GM12878 (cell line): ENCODE results near the gene CLMP. TPM values are rescaled to one million over a fixed set of nuclear protein-coding genes. Genes with fewer than 3 reads are reported as not detected.

Source experiments
- ATAC-seq: fragments of 200-7000 bp; cut with Tn5 transposase; 3 replicates; pipeline ENCODE4 v1.9.1; 2020; ENCODE audit warnings: mild to moderate bottlenecking, moderate library complexity
- BruUV-seq: library from RNA; stranded (reverse); fragments of 400-500 nt; replicated peaks from 2 replicates; lab custom pipeline; 2021; lab: Mats Ljungman, UMichigan
- CTCF ChIA-PET: fragments of 300-600 bp; sonication (Branson Sonifier 250); formaldehyde crosslinking; extraction: SDS; loops from one replicate; lab custom pipeline; 2021; ENCODE audit warnings: inconsistent platforms; lab: Yijun Ruan, JAX
- POLR2A ChIA-PET: fragments of 350-600 bp; formaldehyde crosslinking; extraction: SDS; loops from one replicate; lab custom pipeline; 2021; ENCODE audit warnings: inconsistent platforms; lab: Charles Lee
- RAD21 ChIA-PET: fragments of 300-600 bp; sonication (Branson Sonifier 250); formaldehyde crosslinking; loops from one replicate; lab custom pipeline; 2023; ENCODE audit warnings: antibody characterized with exemption; ENCODE audit not compliant: unreplicated experiment; lab: Charles Lee
- SMC1A ChIA-PET: fragments of 300-600 bp; sonication (Branson Sonifier 250); formaldehyde crosslinking; loops from one replicate; lab custom pipeline; 2023; ENCODE audit not compliant: unreplicated experiment, uncharacterized antibody; lab: Charles Lee
- DNase-seq: peaks from one replicate; pipeline ENCODE4 v3.0.0-alpha.2; 2011; ENCODE audit warnings: low read depth, low spot score
- FAIRE-seq: peaks from 3 replicates; lab custom pipeline; 2011; peaks lifted over from hg19 to GRCh38; lab: Jason Lieb, UNC
- H2AFZ ChIP-seq: 2 replicates; pipeline ENCODE4 v1.6.0; 2011; ENCODE audit warnings: low read depth, low read length, control low read depth; ENCODE audit not compliant: control insufficient read depth
- H3K27ac ChIP-seq: 2 replicates; pipeline ENCODE4 v1.5.1; 2011; ENCODE audit warnings: control low read depth; ENCODE audit not compliant: control insufficient read depth, insufficient read depth
- H3K27me3 ChIP-seq, 2 experiments: replicated peaks in 1 of 2; 2 replicates each; pipeline versions ENCODE4 v1.6.0 to v1.6.1; 2011; ENCODE audit warnings: low read length in 1 of 2; ENCODE audit not compliant: control insufficient read depth in 2 of 2, insufficient read depth in 2 of 2
- H3K36me3 ChIP-seq, 2 experiments: 2 replicates each; pipeline ENCODE4 v1.5.1; 2011; ENCODE audit warnings: low read length in 1 of 2; ENCODE audit not compliant: control insufficient read depth in 2 of 2, insufficient read depth in 2 of 2
- H3K4me1 ChIP-seq: 2 replicates; pipeline ENCODE4 v1.6.1; 2011; ENCODE audit warnings: mild to moderate bottlenecking, low read length, moderate library complexity, mixed read lengths; ENCODE audit not compliant: control insufficient read depth, insufficient read depth
- H3K4me2 ChIP-seq: 2 replicates; pipeline ENCODE4 v1.6.0; 2011; ENCODE audit warnings: control low read depth; ENCODE audit not compliant: control insufficient read depth, insufficient read depth
- H3K4me3 ChIP-seq: fragments of 200-600 bp; sonication (generic); 2 replicates; pipeline ENCODE4 v1.5.1; 2016
- H3K79me2 ChIP-seq: 2 replicates; pipeline ENCODE4 v1.6.0; 2011; ENCODE audit warnings: low read length; ENCODE audit not compliant: control insufficient read depth, insufficient read depth
- H3K9ac ChIP-seq: 2 replicates; pipeline ENCODE4 v1.8.0; 2011; ENCODE audit warnings: low read length, control low read depth, mixed read lengths; ENCODE audit not compliant: control insufficient read depth, insufficient read depth
- H3K9me3 ChIP-seq: replicated peaks from 3 replicates; pipeline ENCODE4 v1.5.1; 2011; ENCODE audit warnings: mild to moderate bottlenecking, low read length; ENCODE audit not compliant: control insufficient read depth, insufficient read depth
- H4K20me1 ChIP-seq: 2 replicates; pipeline ENCODE4 v1.6.0; 2011; ENCODE audit not compliant: control insufficient read depth, insufficient read depth
- BACH1 ChIP-seq: fragments of 450-650 bp; IDR thresholded peaks from 2 replicates; pipeline ENCODE4 v1.6.1; 2017; ENCODE audit warnings: mild to moderate bottlenecking, borderline replicate concordance
- BRCA1 ChIP-seq: IDR thresholded peaks from 2 replicates; pipeline ENCODE4 v1.6.1; 2011; ENCODE audit warnings: low read depth, low read length, improper control_type of control experiment
- DPF2 ChIP-seq: fragments of 450-650 bp; IDR thresholded peaks from 2 replicates; pipeline ENCODE4 v1.6.1; 2017; ENCODE audit warnings: mild to moderate bottlenecking
- KAT2A ChIP-seq: conservative IDR thresholded peaks from 2 replicates; pipeline ENCODE4 v1.6.1; 2011; ENCODE audit warnings: low read depth, low read length; ENCODE audit not compliant: control insufficient read depth
- KDM1A ChIP-seq: fragments of 200-600 bp; sonication (generic); IDR thresholded peaks from 2 replicates; pipeline ENCODE4 v1.6.1; 2016; ENCODE audit warnings: borderline replicate concordance
- LARP7 ChIP-seq: fragments of 450-650 bp; IDR thresholded peaks from 2 replicates; pipeline ENCODE4 v1.6.1; 2017; ENCODE audit warnings: mild to moderate bottlenecking
- NFXL1 ChIP-seq: fragments of 450-650 bp; IDR thresholded peaks from 2 replicates; pipeline ENCODE4 v1.6.1; 2017; ENCODE audit warnings: antibody characterized with exemption, mild to moderate bottlenecking, borderline replicate concordance
- NFYB ChIP-seq: IDR thresholded peaks from 2 replicates; pipeline ENCODE4 v1.6.1; 2011; ENCODE audit warnings: low read depth, mild to moderate bottlenecking, low read length, improper control_type of control experiment, moderate library complexity; ENCODE audit not compliant: insufficient read depth
- POLR2AphosphoS2 ChIP-seq: IDR thresholded peaks from 2 replicates; pipeline ENCODE4 v1.6.1; 2011; ENCODE audit warnings: low read depth, mild to moderate bottlenecking, low read length, improper control_type of control experiment, moderate library complexity
- SMARCA5 ChIP-seq: fragments of 450-650 bp; IDR thresholded peaks from 2 replicates; pipeline ENCODE4 v1.6.1; 2017; ENCODE audit warnings: mild to moderate bottlenecking
- STAT1 ChIP-seq: fragments of 450-650 bp; conservative IDR thresholded peaks from 2 replicates; pipeline ENCODE4 v1.6.1; 2014; ENCODE audit warnings: antibody characterized with exemption, mild to moderate bottlenecking
- TAF1 ChIP-seq: IDR thresholded peaks from 2 replicates; pipeline ENCODE4 v1.6.1; 2011; ENCODE audit warnings: mild to moderate bottlenecking, low read depth, low read length, borderline replicate concordance
- ZNF274 ChIP-seq: IDR thresholded peaks from one replicate; pipeline ENCODE4 v1.8.0; 2011; ENCODE audit not compliant: insufficient read length, insufficient read depth
- WGBS: methylation state at CpG from one replicate; pipeline ENCODE4 v1.1.6; 2016; ENCODE audit warnings: low lambda C conversion rate; ENCODE audit not compliant: insufficient replicate concordance, insufficient coverage; ENCODE audit errors: missing lambda C conversion rate; 5-methylcytosine and 5-hydroxymethylcytosine counted together
- in situ Hi-C: fragments of 300-500 bp; cut with MboI; formaldehyde crosslinking; loops from 9 replicates; pipeline ENCODE4 v1.14.3; 2018; ENCODE audit warnings: mixed read lengths
- intact Hi-C: fragments of 100-400 bp; cut with micrococcal nuclease; formaldehyde crosslinking; loops from one replicate; pipeline ENCODE4 v1.14.2; 2022; ENCODE audit not compliant: unreplicated experiment
- polyA plus RNA-seq, 11 experiments: library from polyadenylated mRNA; depleted of rRNA in 4 of 11; unstranded in 6 of 11; stranded (reverse) in 5 of 11; fragments of >200 nt; fragmentation: Nextera tagmentation in 4 of 11; fragmentation: Illumina TruSeq in 1 of 11; extraction: Ambion mirVana in 4 of 11; extraction: Trizol in 1 of 11; gene quantifications; 1 replicate in 1 of 11; 2 replicates in 10 of 11; pipeline versions ENCODE4 v1.2.1 to v1.2.3, GENCODE V29; 2011 to 2016; ENCODE audit warnings: inconsistent platforms in 2 of 11, missing spikeins in 2 of 11, low read depth in 1 of 11
- total RNA-seq, 4 experiments: library from RNA; depleted of rRNA in 3 of 4; stranded (reverse); fragments of >200 nt in 3 of 4; fragmentation: Illumina TruSeq in 1 of 4; extraction: Trizol in 1 of 4; gene quantifications; 2 replicates each; pipeline versions ENCODE4 v1.2.1 to v1.2.3, GENCODE V29; 2013 to 2021

The CLMP gene
- total and polyA plus RNA-seq, 10 of the 15 experiments (the other 5 are each of a cell fraction or from before 2014, with no cell fraction given) = 0.01 to 0.71 (median 0.20) TPM; not detected in 4

DNA sequence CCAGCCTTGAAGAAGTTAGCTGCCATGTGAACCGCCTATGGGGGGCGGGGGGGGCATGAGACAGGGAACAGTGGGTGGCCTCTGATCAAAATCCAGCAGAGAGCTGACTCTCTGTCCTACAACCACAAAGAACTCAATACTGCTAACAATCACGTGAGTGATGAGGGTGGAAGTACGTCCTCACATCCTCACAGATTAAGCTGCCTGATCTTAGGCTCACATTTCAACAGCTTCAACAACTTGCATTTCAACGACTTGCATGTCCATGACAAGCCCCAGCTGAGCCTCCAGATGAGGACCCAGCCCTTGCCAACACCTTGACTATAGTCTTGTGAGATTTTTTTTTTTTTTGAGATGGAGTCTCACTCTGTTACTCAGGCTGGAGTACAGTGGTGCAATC lies 51.6 kb downstream of the CLMP start:
- no peak for DNase-seq
- Histone ChIP-seq H3K9me3 (no peaks in the 10 kb centered on the region), H3K27ac (no peak overlapping the region), H3K79me2 (no peaks in the 10 kb centered on the region), H3K4me1 (no peaks in the 10 kb centered on the region), H3K4me3 (no peak overlapping the region), H3K36me3 (no peaks in the 10 kb centered on the region), H4K20me1 (no peaks in the 10 kb centered on the region), H3K4me2 (no peak overlapping the region), H3K9ac (no peak overlapping the region), H2AFZ (no peak overlapping the region), H3K27me3 (peaks cover 3 to 4% of the 10 kb centered on the region in 2 experiments)
- 29% methylated on average over 5 of the region's 5 CpGs for WGBS
- RAD21 ChIA-PET = no interaction called here
- no peak for FAIRE-seq
- in situ Hi-C loops (no loop called here), intact Hi-C loops (no loop called here)
- SMC1A ChIA-PET = no interaction called here
- TF ChIP-seq SMARCA5 (no peak), BACH1 (no peak), DPF2 (no peak), LARP7 (no peak), POLR2AphosphoS2 (no peak), KAT2A (no peak), STAT1 (no peak), BRCA1 (no peak), ZNF274 (no peak), NFYB (no peak), NFXL1 (no peak), KDM1A (no peak), TAF1 (no peak)
- BruUV-seq = no TSS peak
- CTCF ChIA-PET = interaction anchor here (0.8 to 1.4 kb wide), 4 partner anchors 21 to 348 kb away, joined by 3 to 5 read pairs (median 4); no protein-coding TSS in a partner anchor
- POLR2A ChIA-PET = no interaction called here
- ATAC-seq = no peak
